Measurements from ENCODE around the gene NELFB. TPM values are rescaled to one million over a fixed set of nuclear protein-coding genes. Genes with fewer than 3 reads are reported as not detected.

Gene NELFB
- total RNA-seq, 4 donors from 2014 or later = 29.8 to 39.1 (median 32.4) TPM

DNA sequence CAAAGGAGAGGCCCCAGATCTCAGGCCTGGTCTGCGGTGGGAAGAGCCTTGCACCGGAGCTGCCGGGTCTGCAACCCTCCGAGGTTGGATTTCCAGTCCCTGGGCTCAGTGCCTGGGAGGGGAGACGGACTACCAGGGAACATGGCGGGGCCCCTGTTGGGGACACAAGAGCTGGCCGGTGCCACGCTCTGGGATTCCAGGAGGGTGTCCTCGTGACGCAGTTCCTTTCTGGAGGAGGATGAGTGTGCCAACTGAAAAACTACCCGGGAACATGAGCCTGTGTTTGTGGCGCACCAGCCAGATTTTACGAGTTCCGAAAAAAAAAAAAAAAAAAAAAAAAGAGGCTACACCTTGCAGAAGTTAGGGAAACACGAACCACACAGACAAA, 38.0 kb downstream of the NELFB start:
- intact Hi-C loops (cut with DNase I) = no loop called here
- WGBS, 2 donors = 76 to 77% methylated on average over 15 of the region's 15 CpGs
- H3K27me3 ChIP-seq = no peaks in the 10 kb centered on the region
- no peak for TF ChIP-seq POLR2A (IDR thresholded peaks at IDR 0.05)
- TF ChIP-seq CTCF (IDR thresholded peaks at IDR 0.05) = no peak
- H3K4me1 ChIP-seq = peaks cover 0 to 22% of the 10 kb centered on the region in 2 donors
- H3K9me3 ChIP-seq = no peaks in the 10 kb centered on the region
- H3K36me3 ChIP-seq = no peaks in the 10 kb centered on the region
- H3K4me3 ChIP-seq (replicated peaks in 1 of 3) = no peak overlapping the region
- DNase-seq = no peak
- no peak overlapping the region for H3K27ac ChIP-seq

DNA sequence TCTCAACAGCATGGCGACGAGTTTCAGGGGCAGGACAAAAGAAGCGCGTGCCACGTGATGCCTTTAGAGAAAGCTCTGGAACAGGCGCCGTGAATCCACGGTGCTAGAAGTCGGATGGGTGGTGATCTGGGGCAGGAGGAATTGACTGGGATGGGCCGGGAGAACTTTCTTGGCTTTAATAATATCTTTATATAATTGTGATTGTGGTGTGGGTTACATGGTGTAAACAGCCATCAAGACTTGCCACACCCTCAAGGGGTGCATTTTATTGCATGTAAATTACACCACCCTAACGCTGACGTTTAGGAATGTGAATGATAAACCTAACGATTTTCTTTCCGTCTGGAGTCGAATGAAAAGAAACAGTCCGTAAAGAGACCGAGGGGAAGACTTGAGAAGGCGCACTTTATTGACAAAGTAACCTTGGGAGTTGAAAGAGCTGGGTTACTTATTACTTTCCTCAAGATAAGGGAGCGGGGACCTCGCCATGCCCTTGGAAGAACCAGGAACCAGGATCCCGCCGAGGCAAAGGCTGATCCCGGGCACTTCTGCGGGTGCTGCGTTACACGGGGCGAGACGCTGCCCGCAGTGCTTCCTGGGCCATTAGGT, 38.5 kb downstream of the NELFB start:
- H3K36me3 ChIP-seq = no peaks in the 10 kb centered on the region
- H3K4me1 ChIP-seq = peaks cover 0 to 22% of the 10 kb centered on the region in 2 donors
- 78 to 82% methylated on average over 29 of the region's 29 CpGs for WGBS, 2 donors
- no peak for DNase-seq
- no peaks in the 10 kb centered on the region for H3K27me3 ChIP-seq
- no peak overlapping the region for H3K27ac ChIP-seq
- no peak overlapping the region for H3K4me3 ChIP-seq (replicated peaks in 1 of 3)
- H3K9me3 ChIP-seq = no peaks in the 10 kb centered on the region
- intact Hi-C loops (cut with DNase I) = no loop called here
- TF ChIP-seq POLR2A (IDR thresholded peaks at IDR 0.05) (no peak), CTCF (IDR thresholded peaks at IDR 0.05) (no peak)

DNA sequence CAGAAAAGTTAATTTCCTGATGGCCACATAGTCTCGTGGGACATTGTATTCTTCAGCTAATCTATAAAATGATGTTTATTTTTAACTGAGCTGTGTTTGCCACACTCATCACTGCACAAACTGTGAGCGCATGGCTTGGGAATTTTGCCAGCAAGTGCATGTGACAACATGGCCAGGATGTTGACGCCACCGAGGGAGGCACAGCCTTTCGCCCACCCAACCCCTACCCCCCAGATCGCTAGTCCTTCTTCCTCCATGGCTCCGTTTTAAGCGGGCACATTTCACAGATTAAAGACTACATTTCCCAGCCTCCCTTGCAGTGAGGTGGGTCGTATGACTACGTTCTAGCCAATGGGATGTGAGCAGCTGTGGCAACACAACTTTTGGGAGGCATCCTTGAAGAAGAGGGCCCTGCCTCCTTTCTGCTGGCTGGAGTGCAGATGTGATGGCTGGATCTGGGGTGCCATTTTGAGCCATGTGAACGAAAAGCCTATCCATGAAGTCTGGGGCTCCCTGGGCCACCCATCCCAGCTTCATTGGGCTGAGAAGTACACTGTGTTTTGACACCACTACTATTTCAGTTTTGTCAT, 39.1 kb downstream of the NELFB start:
- no peak for TF ChIP-seq CTCF (IDR thresholded peaks at IDR 0.05)
- TF ChIP-seq POLR2A (IDR thresholded peaks at IDR 0.05) = no peak
- WGBS, 2 donors = 58 to 64% methylated on average over 11 of the region's 11 CpGs
- Histone ChIP-seq H3K36me3 (no peaks in the 10 kb centered on the region), H3K4me3 (replicated peaks in 1 of 3) (no peak overlapping the region), H3K9me3 (no peaks in the 10 kb centered on the region), H3K27me3 (no peaks in the 10 kb centered on the region), H3K4me1 (peaks cover 1 to 22% of the 10 kb centered on the region in 2 donors), H3K27ac (no peak overlapping the region)
- intact Hi-C loops (cut with DNase I) = no loop called here
- DNase-seq = no peak

GRCh38 chr9:137294681-137295237, 39.6 kb downstream of the NELFB start:
- Histone ChIP-seq H3K9me3 (no peaks in the 10 kb centered on the region), H3K27me3 (no peaks in the 10 kb centered on the region), H3K36me3 (no peaks in the 10 kb centered on the region), H3K4me1 (peaks cover 5 to 22% of the 10 kb centered on the region in 2 donors), H3K27ac (no peak overlapping the region), H3K4me3 (replicated peaks in 1 of 3) (peak overlapping the region in 1 of 3 donors; percentile 26)
- TF ChIP-seq POLR2A (IDR thresholded peaks at IDR 0.05) = no peak
- peak in 3 of 6 experiments; percentile 2 to 21 (median 20) for TF ChIP-seq CTCF (IDR thresholded peaks at IDR 0.05)
- DNase-seq = peak; percentile 37 to 41
- intact Hi-C loops (cut with DNase I) = loop anchor here (5.0 kb wide), 1 partner anchor 113 kb away; no protein-coding TSS in a partner anchor
- WGBS, 2 donors = 9 to 20% methylated on average over 9 to 23 of the region's 35 CpGs

DNA sequence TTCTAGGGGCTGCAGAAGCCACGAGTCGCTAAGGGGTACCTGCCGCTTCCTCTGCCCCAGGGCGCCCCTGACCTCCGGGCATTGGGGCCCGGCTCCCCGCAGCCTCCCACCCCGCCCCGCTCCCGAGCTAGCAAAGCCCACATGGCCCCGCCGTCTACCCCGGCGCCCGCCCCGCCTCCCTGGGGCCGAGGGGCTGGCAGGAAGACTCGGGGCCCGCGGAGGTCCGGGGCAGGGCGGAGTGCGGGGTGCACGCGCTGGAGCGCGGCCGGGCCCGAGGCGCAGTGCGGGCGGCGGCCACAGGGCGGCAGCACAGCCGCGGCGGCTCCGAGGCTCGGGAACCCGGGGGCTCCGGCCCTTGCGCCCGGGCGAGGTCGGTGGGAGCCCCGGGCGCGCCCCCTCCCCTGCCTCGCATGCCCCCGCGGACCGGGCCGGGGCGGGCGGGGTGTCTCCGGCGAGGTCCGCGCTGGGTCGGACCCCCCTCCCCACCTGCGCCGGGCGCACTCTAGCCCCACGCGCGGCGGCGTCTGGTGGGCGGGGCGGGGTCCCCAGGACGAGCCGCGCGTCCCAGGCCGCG, 40.2 kb downstream of the NELFB start:
- TF ChIP-seq CTCF (IDR thresholded peaks at IDR 0.05) (peak in 4 of 6 experiments; percentile 17 to 97 (median 85)), POLR2A (IDR thresholded peaks at IDR 0.05) (no peak)
- no peak overlapping the region for H3K27ac ChIP-seq
- H3K4me3 ChIP-seq (replicated peaks in 1 of 3) = peak overlapping the region in 1 of 3 donors; percentile 26
- intact Hi-C loops (cut with DNase I) = loop anchor here (5.0 kb wide), 1 partner anchor 112 kb away; no protein-coding TSS in a partner anchor
- H3K27me3 ChIP-seq = no peaks in the 10 kb centered on the region
- WGBS, 2 donors = no CpG with 5 or more reads among the region's 76 CpGs
- DNase-seq = peak in 1 of 2 donors; percentile 22
- H3K9me3 ChIP-seq = no peaks in the 10 kb centered on the region
- H3K36me3 ChIP-seq = no peaks in the 10 kb centered on the region
- peaks cover 11 to 27% of the 10 kb centered on the region in 2 donors for H3K4me1 ChIP-seq

Measured in thyroid gland (tissue), 4 donors.